Measurements from ENCODE around the gene NUFIP1. TPM values are rescaled to one million over a fixed set of nuclear protein-coding genes. Genes with fewer than 3 reads are reported as not detected.
A peak's percentile ranks its signal among the peaks of the same experiment; 100 is the strongest.

NUFIP1 gene
- total RNA-seq, 1 donor from 2014 or later: 5.5 TPM

DNA sequence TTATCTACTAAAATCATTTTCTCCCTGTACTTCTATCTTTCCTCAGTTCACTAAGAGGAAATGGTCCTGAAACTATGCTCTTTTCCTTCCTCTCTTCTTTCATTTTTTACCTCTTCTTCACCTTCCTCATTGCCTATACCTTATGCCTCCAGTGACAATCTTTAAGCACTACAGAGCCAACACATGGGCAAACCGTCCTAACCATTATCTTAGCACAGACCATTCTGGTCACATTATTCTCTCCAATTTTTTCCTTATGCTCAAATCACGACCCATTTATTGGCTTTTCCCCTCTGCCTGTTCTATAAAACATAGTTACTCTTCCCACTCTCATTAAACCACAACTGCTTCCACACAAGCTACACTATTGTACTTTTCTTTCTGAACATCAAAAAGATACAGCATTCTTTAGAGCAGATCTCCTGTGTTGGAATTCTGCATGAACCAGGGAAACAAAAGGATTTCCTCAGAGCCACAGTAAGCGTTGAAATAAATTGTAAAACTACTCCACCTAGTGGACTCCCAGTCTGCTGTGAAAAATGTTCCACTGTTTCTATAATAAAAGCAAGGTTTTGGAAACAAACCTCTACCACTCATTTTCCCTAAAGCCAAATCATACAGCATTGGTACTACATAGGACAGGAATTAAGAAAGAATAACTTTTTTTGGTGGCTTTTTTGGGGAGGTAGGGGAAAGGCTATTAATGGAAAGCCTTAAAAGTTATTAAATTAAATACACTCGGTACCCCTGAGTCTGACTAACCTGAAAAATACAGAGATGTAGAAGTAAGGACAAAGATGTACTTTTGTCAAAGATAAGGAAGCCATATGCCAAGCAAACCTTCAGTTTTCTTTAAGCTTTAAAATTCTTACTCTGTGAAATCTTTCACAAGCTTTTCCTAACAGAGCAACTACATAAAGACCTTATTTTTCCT is 19.5 kb downstream of the NUFIP1 start:
- DNase-seq (ENCODE audit: low read depth): peak; percentile 23
- TF ChIP-seq, protein P1, sequence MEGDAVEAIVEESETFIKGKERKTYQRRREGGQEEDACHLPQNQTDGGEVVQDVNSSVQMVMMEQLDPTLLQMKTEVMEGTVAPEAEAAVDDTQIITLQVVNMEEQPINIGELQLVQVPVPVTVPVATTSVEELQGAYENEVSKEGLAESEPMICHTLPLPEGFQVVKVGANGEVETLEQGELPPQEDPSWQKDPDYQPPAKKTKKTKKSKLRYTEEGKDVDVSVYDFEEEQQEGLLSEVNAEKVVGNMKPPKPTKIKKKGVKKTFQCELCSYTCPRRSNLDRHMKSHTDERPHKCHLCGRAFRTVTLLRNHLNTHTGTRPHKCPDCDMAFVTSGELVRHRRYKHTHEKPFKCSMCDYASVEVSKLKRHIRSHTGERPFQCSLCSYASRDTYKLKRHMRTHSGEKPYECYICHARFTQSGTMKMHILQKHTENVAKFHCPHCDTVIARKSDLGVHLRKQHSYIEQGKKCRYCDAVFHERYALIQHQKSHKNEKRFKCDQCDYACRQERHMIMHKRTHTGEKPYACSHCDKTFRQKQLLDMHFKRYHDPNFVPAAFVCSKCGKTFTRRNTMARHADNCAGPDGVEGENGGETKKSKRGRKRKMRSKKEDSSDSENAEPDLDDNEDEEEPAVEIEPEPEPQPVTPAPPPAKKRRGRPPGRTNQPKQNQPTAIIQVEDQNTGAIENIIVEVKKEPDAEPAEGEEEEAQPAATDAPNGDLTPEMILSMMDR (conservative IDR thresholded peaks at IDR 0.05; ENCODE audit: low read depth, low read length): peak; percentile 82
- H3K4me3 ChIP-seq (ENCODE audit: low read depth, low read length): no peak overlapping the region

DNA sequence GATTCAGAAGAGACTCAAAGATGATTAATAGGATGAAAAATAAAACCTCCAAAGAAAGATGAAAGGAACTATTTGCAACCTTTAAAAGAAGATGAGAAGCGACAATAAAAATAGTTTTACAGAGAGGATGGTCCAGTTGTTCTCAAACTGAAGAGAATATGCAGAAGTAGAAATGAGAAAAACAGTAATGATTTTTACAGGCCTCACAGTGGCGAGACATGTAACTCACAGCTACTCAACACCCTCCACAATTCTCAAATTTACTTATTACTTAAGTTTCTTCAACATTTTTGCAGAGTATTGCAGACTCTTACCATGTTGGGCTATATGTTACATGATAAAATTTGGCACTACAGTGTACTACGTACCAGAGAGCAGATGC is 20.8 kb downstream of the NUFIP1 start:
- no peak for DNase-seq (ENCODE audit: low read depth)
- H3K4me3 ChIP-seq (ENCODE audit: low read depth, low read length): no peak overlapping the region
- TF ChIP-seq, protein P1 (conservative IDR thresholded peaks at IDR 0.05; ENCODE audit: low read depth, low read length): no peak

DNA sequence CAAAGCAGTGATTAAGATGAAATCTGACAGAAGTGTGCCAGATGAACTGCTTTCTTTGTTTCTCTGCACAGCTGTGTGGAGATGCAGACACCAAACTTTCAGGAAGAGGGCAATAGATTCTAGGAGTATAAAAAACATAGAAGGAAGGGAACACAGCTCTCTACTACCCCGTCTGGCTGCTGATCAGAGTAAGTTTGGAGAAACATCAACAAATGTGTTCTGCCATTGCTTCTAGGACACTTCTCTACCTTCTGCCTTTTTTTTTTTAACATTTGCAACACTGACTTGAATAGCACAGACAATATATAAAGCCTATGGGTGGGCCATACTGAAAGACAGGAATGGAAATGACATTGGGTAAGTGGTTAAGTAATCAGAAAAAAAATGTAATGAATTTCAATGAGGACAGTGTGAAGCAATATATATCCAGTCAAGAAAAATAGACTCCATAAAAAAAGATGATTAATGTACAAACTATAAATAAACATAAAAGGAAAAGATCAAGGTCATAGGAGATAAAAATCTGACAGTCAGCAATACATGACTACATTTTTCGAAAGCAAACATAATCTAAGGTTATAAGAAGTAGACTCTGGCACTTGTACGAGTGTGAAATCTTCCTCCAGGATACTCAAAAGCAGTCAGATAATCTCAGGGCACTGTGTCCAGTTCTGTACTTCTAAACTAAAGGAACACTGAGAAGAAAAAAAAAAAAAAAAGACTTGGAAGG is 21.4 kb downstream of the NUFIP1 start:
- no peak overlapping the region for H3K4me3 ChIP-seq (ENCODE audit: low read depth, low read length)
- no peak for DNase-seq (ENCODE audit: low read depth)
- TF ChIP-seq, protein P1 (conservative IDR thresholded peaks at IDR 0.05; ENCODE audit: low read depth, low read length): peak; percentile 35

DNA sequence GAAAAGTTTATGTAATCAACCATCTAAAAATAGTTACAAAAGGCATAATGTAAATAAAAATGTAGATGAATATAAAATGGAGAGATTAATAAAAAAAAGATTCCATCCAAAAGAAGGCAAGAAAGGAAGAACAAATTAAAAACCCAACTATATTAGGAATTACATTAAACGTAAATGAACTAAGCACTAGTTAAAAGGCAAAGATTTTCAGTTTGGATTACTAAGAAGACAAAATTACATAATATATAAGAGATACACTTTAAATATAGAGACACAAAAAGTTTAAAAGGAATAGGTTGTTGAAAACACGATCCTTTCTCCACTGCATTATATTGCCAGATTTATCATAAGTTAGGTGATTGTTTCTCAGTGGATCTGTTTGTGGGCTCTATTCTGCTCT is 27.3 kb downstream of the NUFIP1 start:
- TF ChIP-seq, protein P1 (conservative IDR thresholded peaks at IDR 0.05; ENCODE audit: low read depth, low read length): no peak
- H3K4me3 ChIP-seq (ENCODE audit: low read depth, low read length): no peak overlapping the region
- no peak for DNase-seq (ENCODE audit: low read depth)

DNA sequence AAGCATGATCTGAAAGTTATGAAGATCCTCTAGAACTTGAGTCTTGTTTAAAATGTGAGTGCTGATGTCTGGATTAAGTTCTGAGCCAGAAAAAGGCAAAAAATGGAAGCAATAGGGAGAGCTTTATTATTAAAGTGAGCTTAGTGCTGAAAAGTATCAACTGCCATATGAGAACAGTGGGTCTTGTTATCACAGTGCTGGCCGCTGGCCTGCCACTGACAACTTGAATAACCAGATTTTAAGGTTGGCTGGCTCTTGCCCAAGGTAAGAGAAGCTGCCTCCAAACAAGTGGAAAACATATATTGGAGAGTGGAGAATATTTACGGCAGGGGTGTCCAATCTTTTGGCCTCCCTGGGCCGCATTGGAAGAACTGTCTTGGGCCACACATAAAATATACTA is 33.9 kb downstream of the NUFIP1 start:
- TF ChIP-seq, protein P1 (conservative IDR thresholded peaks at IDR 0.05; ENCODE audit: low read depth, low read length): no peak
- no peak for DNase-seq (ENCODE audit: low read depth)
- no peak overlapping the region for H3K4me3 ChIP-seq (ENCODE audit: low read depth, low read length)

DNA sequence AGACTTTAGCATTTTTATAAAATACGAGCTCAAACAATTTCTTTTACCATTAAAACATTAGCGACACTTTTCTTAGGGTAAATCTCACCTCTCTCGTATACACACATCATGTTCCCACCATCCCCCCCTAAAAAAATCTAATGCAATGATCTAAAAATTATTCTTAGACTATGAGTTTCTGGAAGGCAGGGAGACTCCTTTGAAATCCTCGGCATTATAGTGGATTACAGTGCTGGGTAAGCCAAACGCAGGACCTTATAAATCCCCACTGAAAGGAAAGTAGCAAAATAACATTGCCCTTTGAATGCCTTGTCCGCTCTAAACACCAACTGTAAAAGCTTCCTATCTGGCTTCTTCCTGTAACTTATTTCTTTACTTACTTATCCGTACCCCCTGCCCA is 35.0 kb downstream of the NUFIP1 start:
- TF ChIP-seq, protein P1 (conservative IDR thresholded peaks at IDR 0.05; ENCODE audit: low read depth, low read length): no peak
- no peak overlapping the region for H3K4me3 ChIP-seq (ENCODE audit: low read depth, low read length)
- DNase-seq (ENCODE audit: low read depth): no peak

Measured in epithelial cell of proximal tubule (primary cell).